HepG2 (cell line): ENCODE data around the gene ARPC1B. TPM values are rescaled to one million over a fixed set of nuclear protein-coding genes. Genes with fewer than 3 reads are reported as not detected.

Source experiments
- CREB3 ChIP-seq: sonication (generic); formaldehyde crosslinking; IDR thresholded peaks from 2 replicates; pipeline ENCODE4 v1.5.0; 2020; ENCODE audit warnings: missing genetic modification reagents
- CREM ChIP-seq, 2 experiments: sonication (generic) in 1 of 2; formaldehyde crosslinking in 1 of 2; IDR thresholded peaks; 2 replicates each; pipeline versions ENCODE4 v1.4.0 to v1.6.1; 2016 to 2020; ENCODE audit warnings: antibody characterized with exemption in 1 of 2, mild to moderate bottlenecking in 1 of 2, missing genetic modification reagents in 1 of 2
- RBM22 ChIP-seq: fragments of 200-400 bp; formaldehyde crosslinking; optimal IDR thresholded peaks from 2 replicates; pipeline ENCODE3; 2017; ENCODE audit warnings: mild to moderate bottlenecking, low read length, moderate library complexity
- SYNCRIP ChIP-seq: fragments of 200-400 bp; formaldehyde crosslinking; IDR thresholded peaks from 2 replicates; pipeline ENCODE4 v1.6.1; 2018; ENCODE audit warnings: mild to moderate bottlenecking, low read depth, low read length; ENCODE audit not compliant: insufficient read depth
- ZFP91 ChIP-seq: sonication (generic); formaldehyde crosslinking; IDR thresholded peaks from 2 replicates; pipeline ENCODE4 v1.9.0; 2022; ENCODE audit warnings: missing genetic modification reagents, mild to moderate bottlenecking, borderline replicate concordance
- ZNF281 ChIP-seq: sonication (generic); formaldehyde crosslinking; IDR thresholded peaks from 2 replicates; pipeline ENCODE4 v1.4.0; 2020; ENCODE audit warnings: missing genetic modification reagents, borderline replicate concordance
- ZNF770 ChIP-seq: sonication (generic); formaldehyde crosslinking; IDR thresholded peaks from 2 replicates; pipeline ENCODE4 v1.5.0; 2020; ENCODE audit warnings: mild to moderate bottlenecking, missing genetic modification reagents
- ZNF780A ChIP-seq: sonication (generic); formaldehyde crosslinking; IDR thresholded peaks from 2 replicates; pipeline ENCODE4 v1.8.0; 2022; ENCODE audit warnings: mild to moderate bottlenecking, missing genetic modification reagents, moderate library complexity
- ZNF83 ChIP-seq: sonication (generic); formaldehyde crosslinking; IDR thresholded peaks from 2 replicates; pipeline ENCODE4 v1.4.0; 2020; ENCODE audit warnings: missing genetic modification reagents, mild to moderate bottlenecking, borderline replicate concordance
- polyA plus RNA-seq, 8 experiments: library from polyadenylated mRNA; depleted of rRNA in 3 of 8; stranded (reverse) in 7 of 8; unstranded in 1 of 8; fragments of >200 nt; fragmentation: Illumina TruSeq in 4 of 8; extraction: Trizol in 4 of 8; gene quantifications; 2 replicates each; pipeline versions ENCODE4 v1.2.1 to v1.2.3, GENCODE V29; 2011 to 2016; ENCODE audit warnings: low read depth in 4 of 8, missing spikeins in 1 of 8, mixed read lengths in 1 of 8; ENCODE audit not compliant: insufficient read depth in 1 of 8
- total RNA-seq, 5 experiments: library from RNA; depleted of rRNA; stranded (reverse); fragments of >200 nt; fragmentation: Illumina TruSeq; extraction: Trizol; gene quantifications; 2 replicates each; pipeline ENCODE4 v1.2.3, GENCODE V29; 2016; ENCODE audit warnings: low read depth in 1 of 5

ARPC1B gene
- total and polyA plus RNA-seq, 2 of the 13 experiments (the other 11 are each of a cell fraction or from before 2014, with no cell fraction given): 72.9 to 89.1 TPM

GRCh38 chr7:99374111-99375064, at the start of gene ARPC1B (continued):
- TF ChIP-seq ZFP91 (CRISPR knock-in tag): peak; percentile 68; the same call in 1 of the 2 replicates
- TF ChIP-seq ZNF780A (CRISPR knock-in tag): 0 out of 2 replicates have a peak, but pooled peaks have one; percentile 51
- TF ChIP-seq CREM (IDR thresholded peaks at IDR 0.05): no peak
- TF ChIP-seq CREM (CRISPR knock-in tag; IDR thresholded peaks at IDR 0.05): no peak
- TF ChIP-seq CREB3: no peak
- TF ChIP-seq ZNF281 (CRISPR knock-in tag): peak; percentile 27; the same call in 1 of the 2 replicates
- TF ChIP-seq ZNF770 (CRISPR knock-in tag): 0 out of 2 replicates have a peak, but pooled peaks have one; percentile 10
- no peak for TF ChIP-seq SYNCRIP
- TF ChIP-seq RBM22: no peak
- TF ChIP-seq ZNF83: no peak
